ENCODE measurements around the gene SPAG8. TPM values are rescaled to one million over a fixed set of nuclear protein-coding genes. Genes with fewer than 3 reads are reported as not detected.

The SPAG8 gene
- total RNA-seq (2022), result 0.19 and 0.29 TPM in 2 replicates
- Bru-seq, nascent RNA, result percentile 37 among the genes with signal in this experiment
- percentile 27 among the genes with signal in this experiment for BruChase-seq, experiment 1, labeled RNA remaining after a 2-hour chase
- percentile 13 among the genes with signal in this experiment for BruChase-seq, experiment 2, labeled RNA remaining after a 6-hour chase
- long read RNA-seq, result 0 reads

DNA sequence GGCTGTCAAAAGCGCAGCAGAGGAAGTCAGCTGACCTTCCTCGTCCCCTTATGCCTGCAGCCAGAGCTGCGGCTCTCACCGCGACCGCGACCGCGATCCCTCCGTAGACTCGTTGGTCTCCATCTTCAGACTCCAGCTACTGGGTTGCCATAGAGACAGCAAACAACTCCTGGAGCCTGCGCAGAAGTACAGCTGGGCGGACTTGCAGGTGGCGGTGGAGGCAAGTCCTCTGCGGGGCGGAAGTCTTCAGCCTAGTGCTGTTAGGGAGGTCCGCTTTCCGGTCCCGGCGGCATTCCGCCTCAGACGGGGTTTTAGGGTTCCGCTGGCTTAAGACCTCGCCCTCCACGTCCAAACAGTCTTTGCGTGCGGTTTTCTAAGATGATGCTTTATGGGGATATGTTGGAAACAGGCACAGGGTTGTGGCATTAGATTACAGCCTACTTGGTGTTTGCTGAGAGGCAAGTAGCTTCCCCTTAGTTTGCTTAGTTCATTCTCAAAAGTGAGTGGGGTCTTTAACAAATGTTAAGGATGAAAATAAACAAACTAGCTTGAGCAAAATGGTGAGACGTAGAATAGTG, at the start of gene SPAG8:
Gene SPAG8, minus strand, starts transcription at position 238 of the 578 bp plus-strand sequence. Its CDS starts 115 bp downstream, at position 123.
- Histone ChIP-seq H3K36me3 (ENCODE audit: control insufficient read depth, insufficient read depth, low read length) (no peaks in the 10 kb centered on the region), H3K9me3 (no peaks in the 10 kb centered on the region), H3K27me3 (replicated peaks; ENCODE audit: control insufficient read depth, insufficient read depth, low read length) (no peaks in the 10 kb centered on the region), H3K4me3 (ENCODE audit: low read depth, low read length) (peak within 1 kb of the TSS; percentile 26), H3K4me1 (peaks cover 20% of the 10 kb centered on the region)
- TF ChIP-seq CTCF (IDR thresholded peaks at IDR 0.05; ENCODE audit: insufficient read depth in 1 of 2, low read depth in 1 of 2, low read length in 1 of 2, severe bottlenecking in 1 of 2, unreplicated experiment in 1 of 2), result no peak
- Mint-ChIP-seq H3K36me3 (ENCODE audit: insufficient read depth, unreplicated experiment) (peaks cover 24% of the 10 kb centered on the region), H3K4me3 (ENCODE audit: unreplicated experiment) (peak within 1 kb of the TSS; percentile 93), H3K27me3 (ENCODE audit: insufficient read depth, unreplicated experiment) (no peaks in the 10 kb centered on the region), H3K9me3 (ENCODE audit: unreplicated experiment) (no peaks in the 10 kb centered on the region), H3K27ac (ENCODE audit: unreplicated experiment) (peak within 1 kb of the TSS; percentile 78), H3K4me1 (ENCODE audit: low read depth, unreplicated experiment) (peaks cover 14% of the 10 kb centered on the region)
- intact Hi-C loops (cut with micrococcal nuclease; ENCODE audit: unreplicated experiment), result no loop called here
- no TSS peak for BruUV-seq (replicated peaks)
- peak; percentile 91 to 95 for DNase-seq
- POLR2A ChIA-PET, result interaction anchor here (0.6 to 1.5 kb wide), 4 partner anchors 11 to 380 kb away, joined by 3 to 4 read pairs (median 4); no protein-coding TSS in a partner anchor
- CTCF ChIA-PET, result interaction anchor here (0.8 to 4.6 kb wide), 5 partner anchors 14 to 76 kb away, joined by 3 to 77 read pairs (median 3); no protein-coding TSS in a partner anchor

- Mint-ChIP-seq H3K9me3 (ENCODE audit: unreplicated experiment) (no peaks in the 10 kb centered on the region), H3K36me3 (ENCODE audit: insufficient read depth, unreplicated experiment) (no peaks in the 10 kb centered on the region), H3K27me3 (ENCODE audit: insufficient read depth, unreplicated experiment) (peaks cover 11% of the 10 kb centered on the region), H3K4me3 (ENCODE audit: unreplicated experiment) (no peak overlapping the region), H3K27ac (ENCODE audit: unreplicated experiment) (no peak overlapping the region), H3K4me1 (ENCODE audit: low read depth, unreplicated experiment) (no peaks in the 10 kb centered on the region)
- POLR2A ChIA-PET, result no interaction called here
- no TSS peak for BruUV-seq (replicated peaks)
- CTCF ChIA-PET, result interaction anchor here (0.5 to 2.1 kb wide), 2 partner anchors 21 to 95 kb away, joined by 6 to 7 read pairs; no protein-coding TSS in a partner anchor
- no peaks in the 10 kb centered on the region for H3K36me3 ChIP-seq (ENCODE audit: control insufficient read depth, insufficient read depth, low read length)
- TF ChIP-seq CTCF (IDR thresholded peaks at IDR 0.05; ENCODE audit: insufficient read depth in 1 of 2, low read depth in 1 of 2, low read length in 1 of 2, severe bottlenecking in 1 of 2, unreplicated experiment in 1 of 2), result no peak
- H3K9me3 ChIP-seq, result no peaks in the 10 kb centered on the region
- H3K27me3 ChIP-seq (replicated peaks; ENCODE audit: control insufficient read depth, insufficient read depth, low read length), result no peaks in the 10 kb centered on the region; the same call in 1 of the 2 replicates
- no peak overlapping the region for H3K4me3 ChIP-seq (ENCODE audit: low read depth, low read length)
- intact Hi-C loops (cut with micrococcal nuclease; ENCODE audit: unreplicated experiment), result no loop called here
- no peaks in the 10 kb centered on the region for H3K4me1 ChIP-seq
- no peak for DNase-seq
Observed at GRCh38 chr9:35861161-35861897, 49.3 kb upstream of the SPAG8 start.

DNA sequence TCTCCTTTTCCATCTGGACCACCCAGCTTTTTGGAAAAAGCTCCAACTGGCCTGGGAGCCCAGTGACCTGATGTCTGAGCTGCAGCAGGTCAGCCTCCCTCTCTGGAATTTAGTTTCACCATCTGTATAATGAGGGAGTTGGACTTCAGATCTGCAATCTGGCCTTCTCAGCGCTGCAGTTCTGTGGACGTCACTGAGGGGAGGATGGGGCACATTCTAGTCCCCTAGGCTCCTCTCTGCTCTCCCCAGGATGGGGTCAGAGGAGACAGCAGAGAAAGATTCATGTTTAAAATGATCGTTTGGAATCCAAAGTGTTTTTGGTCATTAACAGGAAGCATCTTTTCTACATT, 47.9 kb upstream of the SPAG8 start:
- POLR2A ChIA-PET, result no interaction called here
- no peaks in the 10 kb centered on the region for H3K36me3 Mint-ChIP-seq (ENCODE audit: insufficient read depth, unreplicated experiment)
- H3K27me3 Mint-ChIP-seq (ENCODE audit: insufficient read depth, unreplicated experiment), result peaks cover 14% of the 10 kb centered on the region
- Histone ChIP-seq H3K9me3 (no peaks in the 10 kb centered on the region), H3K27me3 (replicated peaks; ENCODE audit: control insufficient read depth, insufficient read depth, low read length) (no peaks in the 10 kb centered on the region; the same call in 1 of the 2 replicates), H3K4me3 (ENCODE audit: low read depth, low read length) (no peak overlapping the region), H3K36me3 (ENCODE audit: control insufficient read depth, insufficient read depth, low read length) (no peaks in the 10 kb centered on the region), H3K4me1 (no peaks in the 10 kb centered on the region)
- intact Hi-C loops (cut with micrococcal nuclease; ENCODE audit: unreplicated experiment), result no loop called here
- H3K4me3 Mint-ChIP-seq (ENCODE audit: unreplicated experiment), result no peak overlapping the region
- CTCF ChIA-PET, result interaction anchor here (2.1 kb wide), 1 partner anchor 22 kb away, joined by 7 read pairs; no protein-coding TSS in a partner anchor
- no peaks in the 10 kb centered on the region for H3K9me3 Mint-ChIP-seq (ENCODE audit: unreplicated experiment)
- BruUV-seq (replicated peaks), result no TSS peak
- no peak overlapping the region for H3K27ac Mint-ChIP-seq (ENCODE audit: unreplicated experiment)
- no peak for TF ChIP-seq CTCF (IDR thresholded peaks at IDR 0.05; ENCODE audit: insufficient read depth in 1 of 2, low read depth in 1 of 2, low read length in 1 of 2, severe bottlenecking in 1 of 2, unreplicated experiment in 1 of 2)
- DNase-seq, result no peak
- no peaks in the 10 kb centered on the region for H3K4me1 Mint-ChIP-seq (ENCODE audit: low read depth, unreplicated experiment)
